K562 (cell line): Measurements from ENCODE around the gene ACTG2. TPM values are rescaled to one million over a fixed set of nuclear protein-coding genes. Genes with fewer than 3 reads are reported as not detected.

Experiments used
- CAMTA2 ChIP-seq: fragments of 250-450 bp; sonication (Bioruptor Pico); conservative IDR thresholded peaks from 2 replicates; pipeline ENCODE4 v1.5.1; 2022
- PCBP2 ChIP-seq: fragments of 200-400 bp; formaldehyde crosslinking; IDR thresholded peaks from 2 replicates; pipeline ENCODE4 v1.6.1; 2018; ENCODE audit warnings: low read length, low read depth, mild to moderate bottlenecking, moderate library complexity; ENCODE audit not compliant: poor library complexity, severe bottlenecking
- RAD21 ChIP-seq, 2 experiments: fragments of 250-450 bp in 1 of 2; fragments of 450-650 bp in 1 of 2; sonication (Bioruptor Pico) in 1 of 2; formaldehyde crosslinking in 1 of 2; IDR thresholded peaks in 1 of 2; conservative IDR thresholded peaks in 1 of 2; 2 replicates each; pipeline versions ENCODE4 v1.4.0 to v1.8.0; 2020 to 2022; ENCODE audit warnings: mild to moderate bottlenecking in 2 of 2, moderate library complexity in 1 of 2
- TGIF2 ChIP-seq: sonication (generic); formaldehyde crosslinking; IDR thresholded peaks from 2 replicates; pipeline ENCODE4 v1.8.1; 2022; ENCODE audit warnings: mild to moderate bottlenecking, missing genetic modification reagents, moderate library complexity
- ZKSCAN1 ChIP-seq: fragments of 150-350 bp; IDR thresholded peaks from 2 replicates; pipeline ENCODE4 v1.6.1; 2016; ENCODE audit warnings: low read depth, low read length
- polyA plus RNA-seq, 8 experiments: library from polyadenylated mRNA; depleted of rRNA in 4 of 8; stranded (reverse) in 5 of 8; unstranded in 3 of 8; fragments of >200 nt; fragmentation: Nextera tagmentation in 2 of 8; fragmentation: Illumina TruSeq in 1 of 8; extraction: Ambion mirVana in 2 of 8; extraction: Trizol in 1 of 8; gene quantifications; 2 replicates each; pipeline versions ENCODE4 v1.2.1 to v1.2.3, GENCODE V29; 2011 to 2014; ENCODE audit warnings: inconsistent platforms in 1 of 8, missing spikeins in 1 of 8
- total RNA-seq, 7 experiments: library from RNA; depleted of rRNA in 6 of 7; stranded (reverse); fragments of >200 nt in 6 of 7; fragmentation: Illumina TruSeq in 2 of 7; extraction: Trizol in 2 of 7; gene quantifications; 2 replicates each; pipeline versions ENCODE4 v1.2.1 to v1.2.3, GENCODE V29; 2011 to 2021; ENCODE audit warnings: low replicate concordance in 1 of 7
- TF ChIP-seq, protein P1 (sequence below): fragments of 250-450 bp; sonication (Bioruptor Pico); IDR thresholded peaks from 2 replicates; pipeline ENCODE4 v1.5.0; 2020; ENCODE audit warnings: mild to moderate bottlenecking
- TF ChIP-seq, protein P2 (sequence below): fragments of 200-800 bp; sonication (Bioruptor generic); IDR thresholded peaks from 2 replicates; pipeline ENCODE4 v1.6.1; 2017; ENCODE audit warnings: missing genetic modification characterization, missing compliant biosample characterization
- TF ChIP-seq, protein P3 (sequence below): fragments of 450-650 bp; IDR thresholded peaks from 2 replicates; pipeline ENCODE4 v1.6.1; 2017; ENCODE audit warnings: antibody characterized with exemption, mild to moderate bottlenecking
- TF ChIP-seq, protein P4 (sequence below), 2 experiments: fragments of 450-650 bp; formaldehyde crosslinking in 1 of 2; IDR thresholded peaks; 2 replicates each; pipeline versions ENCODE4 v1.4.0 to v1.6.1; 2014 to 2020; ENCODE audit warnings: mild to moderate bottlenecking in 2 of 2, borderline replicate concordance in 1 of 2, low read depth in 1 of 2

The ACTG2 gene
- total and polyA plus RNA-seq, 9 of the 15 experiments (the other 6 are each of a cell fraction or from before 2014, with no cell fraction given): 0.06 to 0.60 TPM; not detected in 7

DNA sequence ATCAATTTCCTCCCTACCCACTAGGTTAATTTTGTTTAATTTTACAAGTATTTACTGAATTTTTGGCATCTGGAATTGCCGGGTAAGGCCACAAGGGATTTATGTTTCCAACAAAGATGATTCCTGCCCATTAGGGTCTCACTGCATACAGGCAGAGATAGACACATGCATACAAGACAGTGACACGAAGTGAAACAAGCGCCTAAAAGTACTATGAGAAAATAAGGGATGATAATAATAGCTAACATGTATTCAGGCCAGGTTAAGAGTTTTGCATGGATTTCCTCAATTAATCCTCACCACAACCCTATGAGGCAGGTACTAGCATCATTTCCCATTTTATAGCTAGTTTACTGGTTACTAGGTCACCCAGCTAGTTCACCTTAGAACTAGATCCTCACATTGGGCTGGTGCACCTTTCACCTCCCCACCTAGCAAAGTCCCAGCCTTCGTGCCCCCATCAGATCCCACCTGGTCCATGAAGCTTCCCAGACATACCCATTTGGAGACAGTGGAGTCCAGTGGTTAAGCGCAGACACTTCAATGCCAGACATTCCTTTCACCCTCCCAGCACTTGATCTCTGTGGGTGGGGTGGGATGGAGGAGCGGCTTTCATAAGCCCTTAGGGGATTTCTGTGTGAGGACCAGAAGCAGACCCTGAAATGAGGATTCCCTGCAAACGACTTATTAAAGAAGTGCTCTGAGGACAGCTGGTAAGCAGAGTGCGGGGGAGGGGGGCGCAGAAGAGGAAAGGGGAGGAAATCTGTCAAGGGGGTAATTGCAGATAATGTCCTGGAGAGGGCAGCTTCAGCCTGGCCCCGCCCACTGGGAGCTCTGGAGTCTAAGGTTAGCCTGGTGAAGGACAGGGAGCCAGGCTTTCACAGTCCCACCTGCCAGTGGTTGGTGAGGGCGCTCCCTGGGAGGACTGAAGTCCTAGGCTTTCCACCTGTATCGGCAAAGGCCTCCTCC lies 28.1 kb downstream of the ACTG2 start (continued):
- TF ChIP-seq ZKSCAN1: 0 out of 2 replicates have a peak, but pooled peaks have one; percentile 18
- TF ChIP-seq CAMTA2 (CRISPR knock-in tag): no peak
- TF ChIP-seq, protein P1, sequence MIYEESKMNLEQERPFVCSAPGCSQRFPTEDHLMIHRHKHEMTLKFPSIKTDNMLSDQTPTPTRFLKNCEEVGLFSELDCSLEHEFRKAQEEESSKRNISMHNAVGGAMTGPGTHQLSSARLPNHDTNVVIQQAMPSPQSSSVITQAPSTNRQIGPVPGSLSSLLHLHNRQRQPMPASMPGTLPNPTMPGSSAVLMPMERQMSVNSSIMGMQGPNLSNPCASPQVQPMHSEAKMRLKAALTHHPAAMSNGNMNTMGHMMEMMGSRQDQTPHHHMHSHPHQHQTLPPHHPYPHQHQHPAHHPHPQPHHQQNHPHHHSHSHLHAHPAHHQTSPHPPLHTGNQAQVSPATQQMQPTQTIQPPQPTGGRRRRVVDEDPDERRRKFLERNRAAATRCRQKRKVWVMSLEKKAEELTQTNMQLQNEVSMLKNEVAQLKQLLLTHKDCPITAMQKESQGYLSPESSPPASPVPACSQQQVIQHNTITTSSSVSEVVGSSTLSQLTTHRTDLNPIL (CRISPR knock-in tag): no peak
- TF ChIP-seq, protein P2, sequence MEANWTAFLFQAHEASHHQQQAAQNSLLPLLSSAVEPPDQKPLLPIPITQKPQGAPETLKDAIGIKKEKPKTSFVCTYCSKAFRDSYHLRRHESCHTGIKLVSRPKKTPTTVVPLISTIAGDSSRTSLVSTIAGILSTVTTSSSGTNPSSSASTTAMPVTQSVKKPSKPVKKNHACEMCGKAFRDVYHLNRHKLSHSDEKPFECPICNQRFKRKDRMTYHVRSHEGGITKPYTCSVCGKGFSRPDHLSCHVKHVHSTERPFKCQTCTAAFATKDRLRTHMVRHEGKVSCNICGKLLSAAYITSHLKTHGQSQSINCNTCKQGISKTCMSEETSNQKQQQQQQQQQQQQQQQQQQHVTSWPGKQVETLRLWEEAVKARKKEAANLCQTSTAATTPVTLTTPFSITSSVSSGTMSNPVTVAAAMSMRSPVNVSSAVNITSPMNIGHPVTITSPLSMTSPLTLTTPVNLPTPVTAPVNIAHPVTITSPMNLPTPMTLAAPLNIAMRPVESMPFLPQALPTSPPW (CRISPR knock-in tag): peak; percentile 90
- peak; percentile 41 to 61 for TF ChIP-seq RAD21 (CRISPR knock-in tag; conservative IDR thresholded peaks at IDR 0.05 in 1 of 2, IDR thresholded peaks at IDR 0.05 in 1 of 2)
- no peak for TF ChIP-seq PCBP2
- no peak for TF ChIP-seq TGIF2 (CRISPR knock-in tag)
- TF ChIP-seq, protein P3, sequence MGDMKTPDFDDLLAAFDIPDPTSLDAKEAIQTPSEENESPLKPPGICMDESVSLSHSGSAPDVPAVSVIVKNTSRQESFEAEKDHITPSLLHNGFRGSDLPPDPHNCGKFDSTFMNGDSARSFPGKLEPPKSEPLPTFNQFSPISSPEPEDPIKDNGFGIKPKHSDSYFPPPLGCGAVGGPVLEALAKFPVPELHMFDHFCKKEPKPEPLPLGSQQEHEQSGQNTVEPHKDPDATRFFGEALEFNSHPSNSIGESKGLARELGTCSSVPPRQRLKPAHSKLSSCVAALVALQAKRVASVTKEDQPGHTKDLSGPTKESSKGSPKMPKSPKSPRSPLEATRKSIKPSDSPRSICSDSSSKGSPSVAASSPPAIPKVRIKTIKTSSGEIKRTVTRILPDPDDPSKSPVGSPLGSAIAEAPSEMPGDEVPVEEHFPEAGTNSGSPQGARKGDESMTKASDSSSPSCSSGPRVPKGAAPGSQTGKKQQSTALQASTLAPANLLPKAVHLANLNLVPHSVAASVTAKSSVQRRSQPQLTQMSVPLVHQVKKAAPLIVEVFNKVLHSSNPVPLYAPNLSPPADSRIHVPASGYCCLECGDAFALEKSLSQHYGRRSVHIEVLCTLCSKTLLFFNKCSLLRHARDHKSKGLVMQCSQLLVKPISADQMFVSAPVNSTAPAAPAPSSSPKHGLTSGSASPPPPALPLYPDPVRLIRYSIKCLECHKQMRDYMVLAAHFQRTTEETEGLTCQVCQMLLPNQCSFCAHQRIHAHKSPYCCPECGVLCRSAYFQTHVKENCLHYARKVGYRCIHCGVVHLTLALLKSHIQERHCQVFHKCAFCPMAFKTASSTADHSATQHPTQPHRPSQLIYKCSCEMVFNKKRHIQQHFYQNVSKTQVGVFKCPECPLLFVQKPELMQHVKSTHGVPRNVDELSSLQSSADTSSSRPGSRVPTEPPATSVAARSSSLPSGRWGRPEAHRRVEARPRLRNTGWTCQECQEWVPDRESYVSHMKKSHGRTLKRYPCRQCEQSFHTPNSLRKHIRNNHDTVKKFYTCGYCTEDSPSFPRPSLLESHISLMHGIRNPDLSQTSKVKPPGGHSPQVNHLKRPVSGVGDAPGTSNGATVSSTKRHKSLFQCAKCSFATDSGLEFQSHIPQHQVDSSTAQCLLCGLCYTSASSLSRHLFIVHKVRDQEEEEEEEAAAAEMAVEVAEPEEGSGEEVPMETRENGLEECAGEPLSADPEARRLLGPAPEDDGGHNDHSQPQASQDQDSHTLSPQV: no peak
- TF ChIP-seq, protein P4, sequence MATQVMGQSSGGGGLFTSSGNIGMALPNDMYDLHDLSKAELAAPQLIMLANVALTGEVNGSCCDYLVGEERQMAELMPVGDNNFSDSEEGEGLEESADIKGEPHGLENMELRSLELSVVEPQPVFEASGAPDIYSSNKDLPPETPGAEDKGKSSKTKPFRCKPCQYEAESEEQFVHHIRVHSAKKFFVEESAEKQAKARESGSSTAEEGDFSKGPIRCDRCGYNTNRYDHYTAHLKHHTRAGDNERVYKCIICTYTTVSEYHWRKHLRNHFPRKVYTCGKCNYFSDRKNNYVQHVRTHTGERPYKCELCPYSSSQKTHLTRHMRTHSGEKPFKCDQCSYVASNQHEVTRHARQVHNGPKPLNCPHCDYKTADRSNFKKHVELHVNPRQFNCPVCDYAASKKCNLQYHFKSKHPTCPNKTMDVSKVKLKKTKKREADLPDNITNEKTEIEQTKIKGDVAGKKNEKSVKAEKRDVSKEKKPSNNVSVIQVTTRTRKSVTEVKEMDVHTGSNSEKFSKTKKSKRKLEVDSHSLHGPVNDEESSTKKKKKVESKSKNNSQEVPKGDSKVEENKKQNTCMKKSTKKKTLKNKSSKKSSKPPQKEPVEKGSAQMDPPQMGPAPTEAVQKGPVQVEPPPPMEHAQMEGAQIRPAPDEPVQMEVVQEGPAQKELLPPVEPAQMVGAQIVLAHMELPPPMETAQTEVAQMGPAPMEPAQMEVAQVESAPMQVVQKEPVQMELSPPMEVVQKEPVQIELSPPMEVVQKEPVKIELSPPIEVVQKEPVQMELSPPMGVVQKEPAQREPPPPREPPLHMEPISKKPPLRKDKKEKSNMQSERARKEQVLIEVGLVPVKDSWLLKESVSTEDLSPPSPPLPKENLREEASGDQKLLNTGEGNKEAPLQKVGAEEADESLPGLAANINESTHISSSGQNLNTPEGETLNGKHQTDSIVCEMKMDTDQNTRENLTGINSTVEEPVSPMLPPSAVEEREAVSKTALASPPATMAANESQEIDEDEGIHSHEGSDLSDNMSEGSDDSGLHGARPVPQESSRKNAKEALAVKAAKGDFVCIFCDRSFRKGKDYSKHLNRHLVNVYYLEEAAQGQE (IDR thresholded peaks at IDR 0.05; ENCODE audit: borderline replicate concordance): peak; percentile 59; the same call in 1 of the 2 replicates
- TF ChIP-seq, protein P4 (CRISPR knock-in tag; IDR thresholded peaks at IDR 0.05; ENCODE audit: low read depth): no peak
